Measurements from ENCODE around the gene SRD5A1.

GRCh38 chr5:6598351-6598900 lies 34.8 kb upstream of the SRD5A1 start:
- TF ChIP-seq POLR2AphosphoS5 (IDR thresholded peaks at IDR 0.05; ENCODE audit: low read depth, low read length), result peak; percentile 16; the same call in 1 of the 2 replicates
- TF ChIP-seq CTCF (IDR thresholded peaks at IDR 0.05), result no peak
- no peak for TF ChIP-seq REST (IDR thresholded peaks at IDR 0.05; ENCODE audit: insufficient read depth in 1 of 2, low read depth in 2 of 2, low read length in 1 of 2)
- no peak for TF ChIP-seq SIN3A (IDR thresholded peaks at IDR 0.05; ENCODE audit: borderline replicate concordance, insufficient read depth, low read depth, low read length)

Data from Panc1 (cell line).